Measurements from ENCODE around the gene CERK. TPM values are rescaled to one million over a fixed set of nuclear protein-coding genes. Genes with fewer than 3 reads are reported as not detected.

Gene CERK
- total and polyA plus RNA-seq, 2 of the 13 experiments (the other 11 are each of a cell fraction or from before 2014, with no cell fraction given) = 40.3 to 41.9 TPM

DNA sequence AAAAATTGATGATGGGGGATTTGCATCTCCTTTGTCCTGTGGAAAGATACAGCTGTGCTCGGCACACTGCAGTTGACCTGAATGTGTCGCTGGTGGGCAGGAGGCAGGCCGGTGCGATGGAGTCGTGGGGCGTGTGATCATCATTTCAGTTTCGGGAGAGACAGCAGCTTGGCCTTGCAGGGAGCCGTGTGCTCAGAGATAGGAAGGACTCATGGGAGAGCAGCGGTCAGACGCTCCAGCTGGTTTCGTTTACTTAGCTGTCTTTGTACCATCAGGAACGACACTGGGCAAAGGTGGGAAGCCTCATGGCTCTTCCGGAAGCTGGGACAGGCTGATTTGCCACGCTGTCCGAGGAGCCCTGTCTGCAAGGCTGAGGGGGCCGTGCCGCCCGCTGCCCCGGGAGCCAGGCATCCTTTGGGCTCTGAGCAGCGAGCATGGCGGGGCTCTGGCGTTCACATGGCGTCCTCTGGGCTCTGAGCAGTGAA, 85.2 kb downstream of the CERK start (continued):
- TF ChIP-seq, protein P1, sequence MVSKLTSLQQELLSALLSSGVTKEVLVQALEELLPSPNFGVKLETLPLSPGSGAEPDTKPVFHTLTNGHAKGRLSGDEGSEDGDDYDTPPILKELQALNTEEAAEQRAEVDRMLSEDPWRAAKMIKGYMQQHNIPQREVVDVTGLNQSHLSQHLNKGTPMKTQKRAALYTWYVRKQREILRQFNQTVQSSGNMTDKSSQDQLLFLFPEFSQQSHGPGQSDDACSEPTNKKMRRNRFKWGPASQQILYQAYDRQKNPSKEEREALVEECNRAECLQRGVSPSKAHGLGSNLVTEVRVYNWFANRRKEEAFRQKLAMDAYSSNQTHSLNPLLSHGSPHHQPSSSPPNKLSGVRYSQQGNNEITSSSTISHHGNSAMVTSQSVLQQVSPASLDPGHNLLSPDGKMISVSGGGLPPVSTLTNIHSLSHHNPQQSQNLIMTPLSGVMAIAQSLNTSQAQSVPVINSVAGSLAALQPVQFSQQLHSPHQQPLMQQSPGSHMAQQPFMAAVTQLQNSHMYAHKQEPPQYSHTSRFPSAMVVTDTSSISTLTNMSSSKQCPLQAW (CRISPR knock-in tag; IDR thresholded peaks at IDR 0.05) = no peak
- TF ChIP-seq, protein P2, sequence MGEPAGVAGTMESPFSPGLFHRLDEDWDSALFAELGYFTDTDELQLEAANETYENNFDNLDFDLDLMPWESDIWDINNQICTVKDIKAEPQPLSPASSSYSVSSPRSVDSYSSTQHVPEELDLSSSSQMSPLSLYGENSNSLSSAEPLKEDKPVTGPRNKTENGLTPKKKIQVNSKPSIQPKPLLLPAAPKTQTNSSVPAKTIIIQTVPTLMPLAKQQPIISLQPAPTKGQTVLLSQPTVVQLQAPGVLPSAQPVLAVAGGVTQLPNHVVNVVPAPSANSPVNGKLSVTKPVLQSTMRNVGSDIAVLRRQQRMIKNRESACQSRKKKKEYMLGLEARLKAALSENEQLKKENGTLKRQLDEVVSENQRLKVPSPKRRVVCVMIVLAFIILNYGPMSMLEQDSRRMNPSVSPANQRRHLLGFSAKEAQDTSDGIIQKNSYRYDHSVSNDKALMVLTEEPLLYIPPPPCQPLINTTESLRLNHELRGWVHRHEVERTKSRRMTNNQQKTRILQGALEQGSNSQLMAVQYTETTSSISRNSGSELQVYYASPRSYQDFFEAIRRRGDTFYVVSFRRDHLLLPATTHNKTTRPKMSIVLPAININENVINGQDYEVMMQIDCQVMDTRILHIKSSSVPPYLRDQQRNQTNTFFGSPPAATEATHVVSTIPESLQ (CRISPR knock-in tag; conservative IDR thresholded peaks at IDR 0.05) = no peak
- no peak for TF ChIP-seq CHD4 (IDR thresholded peaks at IDR 0.05; ENCODE audit: borderline replicate concordance, low read length)
- TF ChIP-seq RFX1 (IDR thresholded peaks at IDR 0.05) = no peak
- peak; percentile 74; the same call in 1 of the 2 replicates for TF ChIP-seq NFKB2 (CRISPR knock-in tag; IDR thresholded peaks at IDR 0.05; ENCODE audit: borderline replicate concordance)
- TF ChIP-seq, protein P3, sequence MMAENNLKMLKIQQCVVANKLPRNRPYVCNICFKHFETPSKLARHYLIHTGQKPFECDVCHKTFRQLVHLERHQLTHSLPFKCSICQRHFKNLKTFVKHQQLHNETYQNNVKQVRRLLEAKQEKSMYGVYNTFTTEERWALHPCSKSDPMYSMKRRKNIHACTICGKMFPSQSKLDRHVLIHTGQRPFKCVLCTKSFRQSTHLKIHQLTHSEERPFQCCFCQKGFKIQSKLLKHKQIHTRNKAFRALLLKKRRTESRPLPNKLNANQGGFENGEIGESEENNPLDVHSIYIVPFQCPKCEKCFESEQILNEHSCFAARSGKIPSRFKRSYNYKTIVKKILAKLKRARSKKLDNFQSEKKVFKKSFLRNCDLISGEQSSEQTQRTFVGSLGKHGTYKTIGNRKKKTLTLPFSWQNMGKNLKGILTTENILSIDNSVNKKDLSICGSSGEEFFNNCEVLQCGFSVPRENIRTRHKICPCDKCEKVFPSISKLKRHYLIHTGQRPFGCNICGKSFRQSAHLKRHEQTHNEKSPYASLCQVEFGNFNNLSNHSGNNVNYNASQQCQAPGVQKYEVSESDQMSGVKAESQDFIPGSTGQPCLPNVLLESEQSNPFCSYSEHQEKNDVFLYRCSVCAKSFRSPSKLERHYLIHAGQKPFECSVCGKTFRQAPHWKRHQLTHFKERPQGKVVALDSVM (CRISPR knock-in tag; IDR thresholded peaks at IDR 0.05) = peak; percentile 81; the same call in 1 of the 2 replicates
- no peak for TF ChIP-seq ZNF17 (CRISPR knock-in tag; IDR thresholded peaks at IDR 0.05)
- TF ChIP-seq ZC3H4 (CRISPR knock-in tag; IDR thresholded peaks at IDR 0.05; ENCODE audit: borderline replicate concordance) = no peak
- TF ChIP-seq, protein P4, sequence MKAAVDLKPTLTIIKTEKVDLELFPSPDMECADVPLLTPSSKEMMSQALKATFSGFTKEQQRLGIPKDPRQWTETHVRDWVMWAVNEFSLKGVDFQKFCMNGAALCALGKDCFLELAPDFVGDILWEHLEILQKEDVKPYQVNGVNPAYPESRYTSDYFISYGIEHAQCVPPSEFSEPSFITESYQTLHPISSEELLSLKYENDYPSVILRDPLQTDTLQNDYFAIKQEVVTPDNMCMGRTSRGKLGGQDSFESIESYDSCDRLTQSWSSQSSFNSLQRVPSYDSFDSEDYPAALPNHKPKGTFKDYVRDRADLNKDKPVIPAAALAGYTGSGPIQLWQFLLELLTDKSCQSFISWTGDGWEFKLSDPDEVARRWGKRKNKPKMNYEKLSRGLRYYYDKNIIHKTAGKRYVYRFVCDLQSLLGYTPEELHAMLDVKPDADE (CRISPR knock-in tag; IDR thresholded peaks at IDR 0.05) = no peak
- TF ChIP-seq PHF5A (CRISPR knock-in tag; IDR thresholded peaks at IDR 0.05; ENCODE audit: low read depth, unreplicated experiment) = no peak
- TF ChIP-seq ZNF839 (CRISPR knock-in tag; IDR thresholded peaks at IDR 0.05; ENCODE audit: borderline replicate concordance) = no peak
- TF ChIP-seq HNF4A (CRISPR knock-in tag; IDR thresholded peaks at IDR 0.05) = peak; percentile 21; the same call in 1 of the 2 replicates
- TF ChIP-seq ELF1 (CRISPR knock-in tag; IDR thresholded peaks at IDR 0.05) = 0 out of 2 replicates have a peak, but pooled peaks have one; percentile 27
- TF ChIP-seq, protein P5, sequence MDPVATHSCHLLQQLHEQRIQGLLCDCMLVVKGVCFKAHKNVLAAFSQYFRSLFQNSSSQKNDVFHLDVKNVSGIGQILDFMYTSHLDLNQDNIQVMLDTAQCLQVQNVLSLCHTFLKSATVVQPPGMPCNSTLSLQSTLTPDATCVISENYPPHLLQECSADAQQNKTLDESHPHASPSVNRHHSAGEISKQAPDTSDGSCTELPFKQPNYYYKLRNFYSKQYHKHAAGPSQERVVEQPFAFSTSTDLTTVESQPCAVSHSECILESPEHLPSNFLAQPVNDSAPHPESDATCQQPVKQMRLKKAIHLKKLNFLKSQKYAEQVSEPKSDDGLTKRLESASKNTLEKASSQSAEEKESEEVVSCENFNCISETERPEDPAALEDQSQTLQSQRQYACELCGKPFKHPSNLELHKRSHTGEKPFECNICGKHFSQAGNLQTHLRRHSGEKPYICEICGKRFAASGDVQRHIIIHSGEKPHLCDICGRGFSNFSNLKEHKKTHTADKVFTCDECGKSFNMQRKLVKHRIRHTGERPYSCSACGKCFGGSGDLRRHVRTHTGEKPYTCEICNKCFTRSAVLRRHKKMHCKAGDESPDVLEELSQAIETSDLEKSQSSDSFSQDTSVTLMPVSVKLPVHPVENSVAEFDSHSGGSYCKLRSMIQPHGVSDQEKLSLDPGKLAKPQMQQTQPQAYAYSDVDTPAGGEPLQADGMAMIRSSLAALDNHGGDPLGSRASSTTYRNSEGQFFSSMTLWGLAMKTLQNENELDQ (CRISPR knock-in tag; IDR thresholded peaks at IDR 0.05; ENCODE audit: borderline replicate concordance) = no peak
- TF ChIP-seq ZNF713 (CRISPR knock-in tag; IDR thresholded peaks at IDR 0.05) = no peak
- TF ChIP-seq, protein P6, sequence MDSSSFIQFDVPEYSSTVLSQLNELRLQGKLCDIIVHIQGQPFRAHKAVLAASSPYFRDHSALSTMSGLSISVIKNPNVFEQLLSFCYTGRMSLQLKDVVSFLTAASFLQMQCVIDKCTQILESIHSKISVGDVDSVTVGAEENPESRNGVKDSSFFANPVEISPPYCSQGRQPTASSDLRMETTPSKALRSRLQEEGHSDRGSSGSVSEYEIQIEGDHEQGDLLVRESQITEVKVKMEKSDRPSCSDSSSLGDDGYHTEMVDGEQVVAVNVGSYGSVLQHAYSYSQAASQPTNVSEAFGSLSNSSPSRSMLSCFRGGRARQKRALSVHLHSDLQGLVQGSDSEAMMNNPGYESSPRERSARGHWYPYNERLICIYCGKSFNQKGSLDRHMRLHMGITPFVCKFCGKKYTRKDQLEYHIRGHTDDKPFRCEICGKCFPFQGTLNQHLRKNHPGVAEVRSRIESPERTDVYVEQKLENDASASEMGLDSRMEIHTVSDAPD (CRISPR knock-in tag; IDR thresholded peaks at IDR 0.05) = no peak
- no peak for TF ChIP-seq FOXK2 (IDR thresholded peaks at IDR 0.05)
- no peak for TF ChIP-seq ZSCAN20 (CRISPR knock-in tag; IDR thresholded peaks at IDR 0.05; ENCODE audit: borderline replicate concordance)
- no peak for TF ChIP-seq ZNF333 (CRISPR knock-in tag; IDR thresholded peaks at IDR 0.05; ENCODE audit: borderline replicate concordance)
- no peak for TF ChIP-seq KLF13 (CRISPR knock-in tag; IDR thresholded peaks at IDR 0.05)

All from HepG2 (cell line).